Activated CD4-positive, alpha-beta T cell treated with anti-CD3 and anti-CD28 coated beads, Interleukin-2, amount 50 U/mL, for 48 hours (primary cell): Measurements from ENCODE around the gene SLC43A1.
"Not testable (repeated sequence)": the region's sequence is repeated elsewhere in the genome, so short reads cannot be mapped to it uniquely, and the experiment has no call there.

Experiments
- DNase-seq, 2 experiments: peaks; one replicate each; pipeline ENCODE4 v3.0.0-alpha.2; 2020

Gene SLC43A1

DNA sequence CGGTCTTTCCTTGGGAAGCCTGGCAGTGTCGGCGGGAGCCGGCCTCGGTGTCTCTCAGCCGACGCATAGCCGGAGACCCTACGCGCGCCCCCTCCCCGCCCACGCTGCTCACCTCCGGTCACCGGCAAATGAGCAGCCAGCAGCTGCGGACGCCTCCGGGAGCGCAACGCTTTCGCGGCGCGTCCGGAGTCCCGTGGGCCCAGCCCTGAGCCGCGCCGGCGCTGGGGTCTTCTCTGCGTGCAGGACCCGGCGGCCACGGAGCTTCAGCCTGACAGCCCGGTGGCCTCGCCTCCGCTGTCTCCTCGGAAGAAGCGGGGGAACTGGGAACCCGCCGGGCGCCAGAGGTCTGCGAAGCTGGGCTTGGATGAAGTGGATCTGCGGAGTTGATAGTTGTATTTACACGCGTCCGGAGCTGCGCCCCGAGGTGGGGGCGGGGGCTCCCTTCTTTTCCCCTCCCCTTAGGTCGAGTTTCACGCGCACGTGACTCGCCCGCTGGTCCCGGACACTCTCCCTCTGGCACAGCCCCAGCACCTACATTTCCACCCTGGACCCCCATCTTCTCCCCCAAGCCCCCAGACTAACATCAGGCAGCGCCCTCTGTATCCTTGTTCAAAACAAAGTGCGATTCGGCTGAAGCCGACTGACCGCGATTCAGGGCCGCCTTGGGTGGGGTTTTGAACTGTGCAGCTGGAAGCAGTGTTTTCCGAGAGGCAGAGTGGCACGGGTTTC, at the start of gene SLC43A1:
Gene SLC43A1, minus strand, starts transcription at position 371 of the 729 bp plus-strand sequence. CDS start 1,591 bp downstream, outside the sequence.
- DNase-seq: peak; percentile 57 to 68

DNA sequence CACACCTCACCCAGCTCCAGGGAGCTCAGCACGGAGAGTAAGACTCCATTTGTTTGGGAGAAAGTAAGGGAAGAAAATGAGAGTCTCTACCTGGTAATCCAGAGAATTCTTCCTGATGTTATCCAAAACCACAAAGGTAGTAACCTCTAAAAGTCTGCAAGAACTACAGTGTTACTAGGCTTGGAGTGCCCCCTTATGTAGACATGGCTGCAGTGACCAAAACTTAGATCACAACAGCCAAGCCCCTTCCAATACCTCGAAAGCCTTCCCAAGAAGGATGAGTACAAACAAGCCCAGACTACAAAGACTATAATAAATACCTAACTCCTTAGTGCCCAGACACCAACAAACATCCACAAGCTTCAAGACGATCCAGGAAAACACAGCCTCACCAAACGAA, 47.1 kb upstream of the SLC43A1 start:
- no peak for DNase-seq

- no peak for DNase-seq
Observed at GRCh38 chr11:57560146-57560545, 44.6 kb upstream of the SLC43A1 start.

- DNase-seq: no peak
Observed at GRCh38 chr11:57556041-57556440, 40.5 kb upstream of the SLC43A1 start.

GRCh38 chr11:57555393-57555792, 39.9 kb upstream of the SLC43A1 start:
- no peak for DNase-seq

DNA sequence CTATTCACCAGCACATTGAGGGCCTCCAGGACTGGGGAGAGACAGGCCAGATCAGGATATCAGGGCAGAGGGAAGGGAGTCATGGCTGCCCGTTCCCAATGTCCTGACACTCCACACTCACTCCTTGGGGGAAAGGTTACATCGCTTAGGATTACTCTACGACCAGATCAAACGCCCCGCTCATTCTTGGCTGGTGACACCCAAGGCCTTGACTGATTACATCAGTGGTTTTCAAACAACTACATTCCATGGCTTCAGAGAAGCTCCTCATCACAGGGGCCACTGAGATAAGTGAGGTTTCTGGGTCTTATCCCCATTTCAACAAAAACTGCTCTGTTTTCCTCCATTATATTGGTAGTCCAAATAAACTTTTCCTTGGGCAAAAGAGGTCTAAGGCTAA, 37.0 kb upstream of the SLC43A1 start:
- DNase-seq: no peak

DNA sequence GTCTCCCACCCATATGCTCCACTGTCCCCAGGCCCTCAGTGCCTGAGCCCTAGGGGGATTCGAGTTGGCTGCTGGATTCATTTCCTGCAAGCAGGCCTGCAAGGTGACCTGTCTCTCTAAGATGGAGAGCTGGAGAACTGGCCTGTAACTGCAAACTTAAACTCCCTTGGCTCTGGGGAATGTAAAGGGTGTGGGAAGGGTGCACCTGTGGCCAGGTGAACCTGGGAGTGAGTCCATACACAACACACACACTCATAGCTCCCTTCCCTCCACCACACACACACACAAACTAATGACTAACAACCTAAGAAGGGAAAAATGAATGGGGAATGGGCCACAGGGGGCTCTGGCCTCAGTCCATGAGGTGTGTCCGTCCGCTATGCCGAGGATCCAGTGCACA, 36.4 kb upstream of the SLC43A1 start:
- DNase-seq: no peak

DNA sequence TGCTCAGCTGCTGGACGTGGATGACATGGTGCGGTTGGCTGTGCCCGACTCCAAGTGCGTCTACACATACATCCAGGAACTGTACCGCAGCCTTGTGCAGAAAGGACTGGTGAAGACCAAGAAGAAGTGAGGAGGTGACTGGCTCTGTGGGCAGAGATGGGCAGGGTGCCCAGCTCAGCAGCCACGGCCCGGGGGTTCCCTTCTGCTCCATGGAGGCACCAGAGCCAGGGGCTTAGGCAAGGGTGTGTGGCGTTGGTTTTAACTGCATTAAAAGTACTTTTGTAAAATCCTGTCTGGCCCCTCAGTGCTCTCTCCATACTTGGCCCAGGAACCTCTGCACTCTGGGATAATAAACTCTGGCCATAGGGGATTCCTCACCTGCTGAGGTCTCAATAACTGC, 34.5 kb upstream of the SLC43A1 start:
- DNase-seq: no peak

DNA sequence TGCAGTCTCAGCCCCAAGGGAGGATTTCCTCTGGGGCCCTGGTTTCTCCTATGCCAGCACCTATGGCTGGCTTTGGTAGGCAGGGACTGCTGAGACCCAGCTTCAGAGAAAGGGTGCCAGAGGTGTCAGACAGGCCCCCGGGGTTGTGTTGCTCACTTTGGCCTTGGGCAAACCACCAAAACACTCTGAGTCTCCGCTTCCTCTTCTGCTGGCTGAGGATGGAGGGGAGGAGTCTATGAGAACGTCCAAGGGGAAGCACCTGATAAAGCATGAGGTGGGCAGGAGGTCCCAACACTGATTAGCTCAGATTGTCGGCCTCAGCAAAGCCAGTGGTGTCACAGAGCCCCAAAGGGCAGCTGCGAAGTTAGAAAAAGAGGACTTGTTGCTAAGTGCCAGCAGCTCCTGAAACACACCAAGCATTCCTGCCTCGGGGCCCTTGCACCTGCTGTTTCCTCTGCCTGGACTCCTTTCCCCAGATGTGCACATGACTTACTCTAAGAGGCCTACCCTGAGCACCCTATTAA, 32.4 kb upstream of the SLC43A1 start:
- DNase-seq: no peak

DNA sequence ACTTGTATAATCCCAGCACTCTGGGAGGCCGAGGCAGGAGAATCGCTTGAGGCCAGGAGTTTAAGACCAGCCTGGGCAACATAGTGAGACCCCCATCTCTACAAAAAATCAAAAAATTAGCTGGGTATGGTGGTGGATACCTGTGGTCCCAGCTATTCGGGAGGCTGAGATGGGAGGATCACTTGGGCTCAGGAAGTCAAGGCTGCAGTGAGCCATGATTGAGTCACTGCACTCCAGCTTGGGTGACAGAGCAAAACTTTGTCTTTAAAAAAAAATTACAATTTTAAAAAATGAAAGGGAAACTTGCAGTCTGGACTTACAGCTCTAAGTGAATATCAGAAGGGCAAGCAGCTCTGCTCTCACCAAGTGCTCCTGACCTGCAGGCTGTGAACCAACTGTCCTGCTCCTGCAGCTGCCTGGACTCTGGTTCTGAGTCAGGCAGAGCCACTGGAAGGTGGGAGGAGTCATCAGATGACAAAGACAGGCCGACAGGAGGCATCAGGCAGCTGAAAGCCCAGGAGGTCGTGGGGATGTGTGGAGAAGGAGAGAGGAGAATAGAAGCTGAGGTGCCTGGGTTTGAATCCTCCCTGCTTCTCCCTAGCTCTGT, 31.5 kb upstream of the SLC43A1 start:
- no peak for DNase-seq

DNA sequence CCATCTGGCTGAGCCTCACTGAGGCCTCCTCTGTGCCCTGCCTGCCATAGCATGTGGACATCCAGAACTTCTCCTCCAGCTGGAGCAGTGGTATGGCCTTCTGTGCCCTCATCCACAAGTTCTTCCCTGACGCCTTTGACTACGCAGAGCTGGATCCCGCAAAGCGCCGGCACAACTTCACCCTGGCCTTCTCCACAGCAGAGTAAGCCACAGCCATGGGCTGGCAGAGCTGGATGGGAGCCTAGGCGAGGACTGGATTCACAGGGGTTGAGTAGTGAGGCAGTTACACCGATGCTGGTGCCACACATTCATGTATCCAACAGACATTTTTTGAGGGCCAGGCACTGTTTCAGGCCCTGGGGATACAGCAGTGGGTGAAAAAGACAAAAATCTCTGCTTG, 30.9 kb upstream of the SLC43A1 start:
- no peak for DNase-seq

GRCh38 chr11:57545883-57546282, 30.4 kb upstream of the SLC43A1 start:
- DNase-seq: no peak

- no peak for DNase-seq
Observed at GRCh38 chr11:57544566-57544965, 29.1 kb upstream of the SLC43A1 start.

DNA sequence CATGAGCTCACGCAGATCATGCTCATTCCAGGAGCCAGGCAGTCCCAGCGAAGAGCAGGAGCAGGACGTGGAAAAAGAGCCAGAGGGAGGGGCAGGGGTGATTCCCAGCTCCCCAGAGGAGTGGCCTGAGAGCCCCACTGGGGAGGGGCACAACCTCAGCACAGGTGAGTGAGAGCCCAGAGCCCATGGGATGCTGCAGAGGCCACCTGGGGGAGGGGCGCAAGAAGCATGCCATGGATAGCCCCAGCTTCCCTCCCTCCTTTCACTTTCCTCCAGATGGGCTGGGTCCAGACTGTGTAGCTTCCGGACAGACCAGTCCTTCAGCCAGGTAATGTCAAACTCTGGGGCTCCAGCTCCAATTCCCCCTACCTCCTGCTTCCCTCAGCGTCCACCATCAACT, 28.1 kb upstream of the SLC43A1 start:
- no peak for DNase-seq

DNA sequence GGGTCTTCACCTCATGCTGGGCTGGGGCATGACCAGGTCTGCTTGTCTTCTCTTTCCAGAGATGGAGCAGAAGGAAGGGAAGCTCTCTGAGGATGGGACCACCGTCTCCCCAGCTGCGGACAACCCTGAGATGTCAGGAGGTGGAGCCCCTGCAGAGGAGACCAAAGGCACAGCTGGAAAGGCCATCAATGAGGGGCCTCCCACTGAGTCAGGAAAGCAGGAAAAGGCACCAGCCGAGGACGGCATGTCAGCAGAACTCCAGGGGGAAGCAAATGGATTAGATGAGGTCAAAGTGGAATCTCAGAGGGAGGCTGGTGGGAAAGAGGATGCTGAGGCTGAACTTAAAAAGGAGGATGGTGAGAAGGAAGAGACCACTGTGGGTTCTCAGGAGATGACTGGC, 27.1 kb upstream of the SLC43A1 start:
- no peak for DNase-seq

- DNase-seq: no peak
Observed at GRCh38 chr11:57541169-57541568, 25.7 kb upstream of the SLC43A1 start.

DNA sequence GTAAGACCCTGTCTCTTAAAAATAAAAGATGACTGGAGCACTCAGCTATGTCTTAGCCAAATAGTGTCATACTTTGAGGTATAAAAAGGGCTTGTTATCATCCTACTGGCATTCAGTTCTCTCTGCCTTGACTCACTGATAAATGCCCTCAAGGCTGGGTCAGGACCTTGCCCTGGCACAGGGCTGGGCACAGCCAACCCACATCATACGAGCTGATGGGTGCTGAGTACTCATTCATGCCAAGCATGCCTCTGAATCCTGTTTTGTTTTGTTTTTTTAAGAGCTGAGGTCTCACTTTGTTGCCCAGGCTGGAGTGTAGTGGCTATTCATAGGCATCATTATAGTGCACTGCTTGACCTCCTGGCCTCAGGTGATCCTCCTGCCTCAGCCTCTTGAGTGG, 23.8 kb upstream of the SLC43A1 start:
- DNase-seq: no peak

GRCh38 chr11:57536947-57537619, 21.6 kb upstream of the SLC43A1 start, which contains the start of gene SMTNL1:
TSS of gene SMTNL1 (plus strand) at chr11:57537595. CDS start at chr11:57542643, 5,048 bp downstream.
- DNase-seq: no peak

DNA sequence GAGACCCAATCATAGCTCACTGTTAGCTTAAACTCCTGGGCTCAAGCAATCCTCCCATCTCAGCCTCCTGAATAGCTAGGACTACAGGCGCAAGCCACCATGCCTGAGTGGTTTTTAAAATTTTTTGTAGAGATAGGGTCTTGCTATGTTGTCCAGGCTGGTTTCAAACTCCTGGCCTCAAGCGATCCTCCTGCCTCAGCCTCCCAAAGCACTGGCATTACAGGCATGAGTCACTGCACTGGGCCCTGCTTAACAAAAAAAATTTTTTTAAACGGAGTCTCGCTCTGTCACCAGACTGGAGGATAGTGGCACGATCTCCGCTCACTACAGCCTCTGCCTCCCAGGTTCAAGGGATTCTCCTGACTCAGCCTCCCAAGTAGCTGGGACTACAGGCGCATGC, 18.9 kb upstream of the SLC43A1 start:
- DNase-seq: not testable (repeated sequence)

DNA sequence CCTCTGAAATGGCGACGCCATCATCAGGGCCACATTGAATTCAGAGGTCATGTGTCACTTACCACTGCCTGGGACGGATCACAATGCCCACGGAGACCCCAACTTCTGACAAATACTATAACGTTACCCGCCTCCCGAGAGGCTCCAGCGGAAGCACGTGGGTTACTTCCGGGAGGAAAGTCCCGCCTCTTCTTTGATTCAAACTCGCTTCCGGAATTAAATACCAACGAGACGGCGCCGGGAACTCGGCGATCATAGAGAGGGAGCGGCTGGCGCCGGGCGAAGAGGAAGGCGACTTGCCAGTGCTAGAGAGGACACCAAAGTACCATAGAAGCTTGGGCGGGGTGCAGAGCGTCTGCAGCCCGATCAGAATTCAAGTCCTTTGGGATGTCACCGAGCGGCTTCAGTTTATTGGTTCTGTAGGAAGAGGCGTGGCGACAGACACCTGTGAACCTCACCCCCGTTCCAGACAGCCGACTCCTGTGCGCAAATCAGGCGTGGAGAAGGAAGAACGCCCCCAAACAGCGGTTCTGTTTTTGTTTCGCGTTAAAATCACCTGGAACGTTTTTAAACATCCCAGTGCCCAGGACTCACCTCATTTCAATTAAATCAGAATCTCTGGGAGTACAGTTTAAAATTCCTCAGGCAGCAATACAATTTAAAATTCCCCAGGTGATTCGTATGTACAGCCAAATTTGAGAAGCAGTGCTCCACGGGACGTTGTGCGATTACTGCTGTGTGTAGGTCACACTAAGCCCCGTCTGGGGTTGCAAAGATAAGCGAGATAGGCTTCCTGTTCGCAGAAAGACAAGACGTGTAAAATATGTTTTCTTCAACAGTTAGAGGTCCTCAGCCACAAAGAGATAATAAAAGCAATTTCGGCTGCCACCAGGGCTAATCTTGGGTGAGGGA, 15.3 kb upstream of the SLC43A1 start, which contains the start of gene TIMM10:
Gene TIMM10, minus strand, starts transcription at position 159 of the 912 bp plus-strand sequence. CDS start 565 bp downstream, outside the sequence.
- DNase-seq: peak; percentile 91 to 94

GRCh38 chr11:57530215-57530595, 14.7 kb upstream of the SLC43A1 start:
- peak in 1 of 2 experiments; percentile 23 for DNase-seq

- DNase-seq: no peak
Observed at GRCh38 chr11:57529012-57529411, 13.5 kb upstream of the SLC43A1 start.
